AG09309 (cell line): ENCODE data around the gene UNC93A.

Experiments used
- DNase-seq: peaks from one replicate; pipeline ENCODE4 v3.0.0-alpha.2; 2010; ENCODE audit warnings: low read depth
- H3K4me3 ChIP-seq: 2 replicates; pipeline ENCODE4 v1.5.1; 2011; ENCODE audit warnings: mild to moderate bottlenecking, low read depth, low read length, moderate library complexity; ENCODE audit not compliant: control insufficient read depth
- TF ChIP-seq, protein P1 (sequence below): IDR thresholded peaks from 2 replicates; pipeline ENCODE4 v1.5.1; 2011; ENCODE audit warnings: mild to moderate bottlenecking, low read depth, low read length, inconsistent platforms; ENCODE audit not compliant: insufficient read depth, control insufficient read depth; ENCODE audit errors: missing control alignments

UNC93A gene

DNA sequence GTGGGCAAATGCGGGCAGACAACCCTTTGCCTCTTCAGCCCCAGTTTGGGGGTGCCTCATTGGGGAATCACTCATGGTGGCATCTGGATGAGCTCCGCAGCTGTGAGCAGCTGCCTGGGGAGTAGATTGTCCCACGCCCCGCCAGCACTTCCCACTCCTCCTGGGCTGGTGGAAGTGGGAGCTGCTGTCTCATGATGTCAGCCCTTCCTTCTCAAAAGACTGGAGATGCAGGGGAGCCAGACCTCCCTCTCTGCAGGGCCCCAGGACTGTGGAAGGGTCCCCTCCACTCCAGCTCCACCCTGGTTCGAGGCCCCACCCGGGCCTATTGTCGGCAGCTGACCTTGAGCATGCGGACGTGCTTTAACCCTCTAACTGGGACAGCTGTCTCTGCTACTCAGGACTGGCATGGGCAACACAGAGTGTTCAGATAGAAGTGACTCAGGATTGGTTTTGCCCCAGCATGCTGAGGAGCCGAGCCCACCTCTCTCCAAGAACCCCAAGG lies 2.0 kb downstream of the UNC93A start:
- DNase-seq, result no peak
- TF ChIP-seq, protein P1, sequence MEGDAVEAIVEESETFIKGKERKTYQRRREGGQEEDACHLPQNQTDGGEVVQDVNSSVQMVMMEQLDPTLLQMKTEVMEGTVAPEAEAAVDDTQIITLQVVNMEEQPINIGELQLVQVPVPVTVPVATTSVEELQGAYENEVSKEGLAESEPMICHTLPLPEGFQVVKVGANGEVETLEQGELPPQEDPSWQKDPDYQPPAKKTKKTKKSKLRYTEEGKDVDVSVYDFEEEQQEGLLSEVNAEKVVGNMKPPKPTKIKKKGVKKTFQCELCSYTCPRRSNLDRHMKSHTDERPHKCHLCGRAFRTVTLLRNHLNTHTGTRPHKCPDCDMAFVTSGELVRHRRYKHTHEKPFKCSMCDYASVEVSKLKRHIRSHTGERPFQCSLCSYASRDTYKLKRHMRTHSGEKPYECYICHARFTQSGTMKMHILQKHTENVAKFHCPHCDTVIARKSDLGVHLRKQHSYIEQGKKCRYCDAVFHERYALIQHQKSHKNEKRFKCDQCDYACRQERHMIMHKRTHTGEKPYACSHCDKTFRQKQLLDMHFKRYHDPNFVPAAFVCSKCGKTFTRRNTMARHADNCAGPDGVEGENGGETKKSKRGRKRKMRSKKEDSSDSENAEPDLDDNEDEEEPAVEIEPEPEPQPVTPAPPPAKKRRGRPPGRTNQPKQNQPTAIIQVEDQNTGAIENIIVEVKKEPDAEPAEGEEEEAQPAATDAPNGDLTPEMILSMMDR, result no peak
- no peak overlapping the region for H3K4me3 ChIP-seq

DNA sequence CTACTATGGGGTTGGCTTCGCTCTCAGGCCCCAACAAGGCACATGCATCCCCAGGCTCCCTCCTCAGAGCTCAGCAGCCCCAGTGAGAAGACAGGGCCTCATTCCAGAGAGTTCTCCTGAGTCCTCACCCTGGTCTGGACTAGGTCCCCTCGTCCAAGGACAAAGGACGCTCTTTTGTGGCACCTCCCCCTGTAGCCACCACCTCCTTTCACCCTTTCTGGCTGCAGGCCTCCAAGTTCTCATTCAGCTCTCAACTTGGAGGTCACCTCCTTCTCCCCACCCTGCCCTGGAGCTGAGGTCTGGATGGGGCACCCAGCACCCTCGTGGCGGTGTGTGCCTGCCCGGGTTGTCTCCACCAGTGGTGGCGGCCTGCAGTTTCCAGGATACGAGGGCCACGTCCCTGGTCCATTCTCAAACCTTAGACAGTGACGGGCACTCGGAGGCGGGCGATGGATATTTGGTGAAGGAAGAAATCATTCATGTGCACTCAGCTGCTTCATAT lies 2.5 kb downstream of the UNC93A start:
- DNase-seq, result no peak
- H3K4me3 ChIP-seq, result no peak overlapping the region
- TF ChIP-seq, protein P1, result no peak

DNA sequence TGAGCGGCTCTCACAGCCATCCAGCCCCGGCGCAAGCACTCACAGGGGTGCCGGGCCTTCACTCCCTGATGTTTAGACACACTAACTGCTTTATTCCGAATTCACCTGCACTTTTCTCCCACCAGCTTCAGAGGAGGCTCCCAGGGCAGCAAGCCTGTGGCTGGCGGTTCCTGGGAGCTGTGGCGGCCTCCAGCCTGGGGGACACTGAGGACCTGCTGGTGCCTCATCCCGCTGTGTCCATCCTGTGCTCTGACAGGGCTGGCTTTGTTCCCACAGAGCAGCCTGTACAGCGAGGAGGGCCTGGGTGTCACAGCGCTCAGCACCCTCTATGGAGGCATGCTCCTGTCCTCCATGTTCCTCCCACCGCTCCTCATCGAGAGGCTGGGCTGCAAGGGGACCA lies 3.1 kb downstream of the UNC93A start:
- no peak overlapping the region for H3K4me3 ChIP-seq
- DNase-seq, result no peak
- TF ChIP-seq, protein P1, result no peak

DNA sequence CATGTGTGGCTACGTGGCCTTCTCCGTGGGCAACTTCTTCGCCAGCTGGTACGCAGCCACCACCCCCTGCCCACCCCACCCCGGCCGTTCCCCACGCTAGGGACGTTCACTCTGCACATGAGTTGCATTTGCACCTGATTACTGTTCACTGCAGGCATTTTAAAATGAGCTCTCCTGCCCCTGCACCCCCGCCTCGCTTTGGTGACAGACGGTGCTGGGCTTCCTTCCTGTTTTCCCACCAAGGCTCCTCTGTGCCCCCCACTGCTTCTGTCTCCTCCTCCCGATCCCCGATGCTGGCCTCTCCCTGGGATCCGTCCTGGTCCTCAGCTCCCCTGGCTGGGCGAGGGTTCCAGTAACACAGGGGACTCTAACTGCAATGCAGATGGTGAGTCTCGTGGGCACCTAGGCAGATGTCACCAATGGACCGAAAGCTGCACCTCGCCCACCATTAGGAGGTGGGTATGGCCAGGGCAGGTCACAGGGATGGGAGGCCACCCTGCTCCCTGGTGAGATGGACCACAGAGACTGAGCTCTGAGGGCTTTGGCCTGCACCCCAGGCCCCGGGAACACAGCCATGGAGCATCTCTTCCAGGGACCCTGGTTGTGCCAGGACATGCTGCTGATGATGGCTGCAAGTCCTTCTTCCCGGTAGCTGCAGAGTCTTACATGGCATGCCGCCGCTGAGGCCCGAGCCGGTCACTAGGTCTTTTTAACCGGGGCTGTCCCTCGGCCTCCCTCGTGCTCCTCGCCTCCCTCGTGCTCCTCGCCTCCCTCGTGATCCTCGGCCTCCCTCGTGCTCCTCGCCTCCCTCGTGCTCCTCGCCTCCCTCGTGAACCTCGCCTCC lies 3.8 kb downstream of the UNC93A start:
- no peak for DNase-seq
- H3K4me3 ChIP-seq, result no peak overlapping the region
- TF ChIP-seq, protein P1, result no peak

DNA sequence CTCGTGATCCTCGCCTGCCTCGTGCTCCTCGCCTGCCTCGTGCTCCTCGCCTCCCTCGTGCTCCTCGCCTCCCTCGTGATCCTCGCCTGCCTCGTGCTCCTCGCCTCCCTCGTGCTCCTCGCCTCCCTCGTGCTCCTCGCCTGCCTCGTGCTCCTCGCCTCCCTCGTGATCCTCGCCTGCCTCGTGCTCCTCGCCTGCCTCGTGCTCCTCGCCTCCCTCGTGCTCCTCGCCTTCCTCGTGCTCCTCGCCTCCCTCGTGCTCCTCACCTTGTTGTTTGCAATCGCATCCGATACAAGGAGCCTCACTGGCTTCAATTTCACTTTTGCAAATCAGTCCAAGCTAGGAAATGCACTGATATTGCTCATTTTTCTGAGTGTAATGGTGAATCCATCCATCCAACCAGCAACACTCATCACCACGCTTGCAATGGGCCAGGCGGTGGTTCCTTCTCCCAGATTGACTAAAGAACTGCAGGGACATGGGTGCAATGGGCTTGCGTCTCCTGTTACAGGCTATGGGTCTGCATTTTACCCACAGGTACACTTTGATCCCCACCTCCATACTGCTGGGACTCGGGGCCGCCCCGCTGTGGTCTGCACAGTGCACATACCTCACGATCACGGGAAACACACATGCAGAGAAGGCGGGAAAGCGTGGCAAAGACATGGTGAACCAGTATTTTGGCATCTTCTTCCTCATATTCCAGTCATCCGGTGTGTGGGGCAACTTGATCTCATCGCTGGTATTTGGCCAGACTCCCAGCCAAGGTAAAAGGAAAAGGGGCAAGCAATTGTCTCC lies 4.6 kb downstream of the UNC93A start:
- TF ChIP-seq, protein P1, result no peak
- DNase-seq, result no peak

DNA sequence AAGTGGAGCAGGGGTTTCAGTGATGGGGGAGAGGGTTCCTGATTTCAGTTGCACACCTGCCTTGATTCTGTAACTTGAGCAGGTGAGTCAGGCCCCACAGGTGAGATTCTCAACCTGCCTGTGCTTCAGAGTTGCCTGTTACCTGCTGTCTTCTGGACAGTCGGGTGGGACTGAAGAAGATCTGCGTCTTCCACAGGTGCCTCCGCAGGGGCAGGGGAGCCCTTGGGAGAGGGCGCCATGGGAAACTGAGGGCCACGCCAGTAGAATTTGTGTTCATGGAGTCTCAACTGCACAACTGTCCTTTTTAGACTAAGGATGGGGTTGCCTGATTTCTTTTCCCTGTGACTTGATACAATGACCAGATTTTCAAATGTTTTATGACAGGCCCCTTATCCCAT lies 5.2 kb downstream of the UNC93A start:
- no peak for DNase-seq
- TF ChIP-seq, protein P1, result no peak
- no peak overlapping the region for H3K4me3 ChIP-seq

More for the DNA sequence above, 4.6 kb downstream of the UNC93A start:
- no peak overlapping the region for H3K4me3 ChIP-seq
